ENCODE results near the gene PROM2.

The PROM2 gene

DNA sequence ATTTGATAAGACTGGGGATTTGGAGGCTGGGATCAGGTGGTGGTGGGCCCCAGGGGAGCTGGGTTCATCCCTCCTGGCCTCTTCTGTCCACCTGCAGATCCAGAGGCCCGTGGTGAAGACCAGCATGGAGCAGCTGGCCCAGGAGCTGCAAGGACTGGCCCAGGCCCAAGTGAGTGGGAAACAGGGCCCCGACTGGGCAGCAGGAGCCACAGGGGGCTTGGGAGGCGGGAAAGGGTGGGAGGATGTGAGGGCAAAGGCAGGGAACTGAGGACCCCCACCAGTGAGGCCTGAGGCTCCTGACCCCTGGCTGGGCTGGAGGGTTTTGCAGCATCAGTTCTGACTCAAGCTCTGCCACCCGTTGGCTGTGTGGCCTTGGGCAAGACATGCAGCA lies 11.3 kb downstream of the PROM2 start:
- no peak for DNase-seq (ENCODE audit: low read depth in 2 of 2, low spot score in 1 of 2)

DNA sequence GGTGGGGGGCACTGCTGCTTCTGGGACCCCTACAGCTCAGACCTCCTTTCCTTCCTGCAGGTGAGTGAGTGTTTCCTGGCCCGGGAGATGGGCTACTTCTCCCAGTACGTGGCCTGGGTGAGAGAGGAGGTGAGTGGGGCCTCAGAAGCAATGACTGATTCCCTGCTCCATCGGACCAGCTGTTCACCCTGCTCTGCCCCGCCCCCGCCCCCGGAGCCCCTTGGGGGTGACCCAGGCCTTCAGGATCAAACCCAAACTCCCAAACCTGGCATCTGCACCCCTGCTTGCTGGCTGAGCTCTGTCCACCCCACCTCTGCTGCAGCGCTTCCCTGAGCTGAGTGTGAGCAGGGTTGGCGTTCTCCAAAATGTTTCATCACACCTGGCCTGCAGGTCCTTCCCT lies 13.1 kb downstream of the PROM2 start:
- no peak for DNase-seq (ENCODE audit: low read depth in 2 of 2, low spot score in 1 of 2)

DNA sequence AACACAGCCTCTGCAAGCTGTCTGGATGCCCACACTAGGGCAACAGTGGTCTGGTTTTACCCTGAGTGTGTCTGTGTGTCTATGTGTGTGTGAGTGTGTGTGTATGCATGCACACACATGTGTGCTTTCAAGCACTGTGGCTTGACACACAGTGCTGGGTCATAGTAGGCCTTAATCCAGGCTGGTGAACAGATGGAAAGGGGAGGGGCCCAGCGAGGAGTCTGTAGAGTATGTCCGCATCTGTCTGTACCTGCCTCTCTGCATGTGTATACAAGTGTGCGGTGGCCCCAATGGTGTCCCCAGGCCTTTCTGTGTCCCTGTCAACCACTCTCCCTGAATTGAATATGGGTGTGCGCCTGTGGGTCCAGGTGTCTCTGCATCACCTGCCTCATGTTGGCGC lies 13.6 kb downstream of the PROM2 start:
- no peak for DNase-seq (ENCODE audit: low read depth in 2 of 2, low spot score in 1 of 2)

DNA sequence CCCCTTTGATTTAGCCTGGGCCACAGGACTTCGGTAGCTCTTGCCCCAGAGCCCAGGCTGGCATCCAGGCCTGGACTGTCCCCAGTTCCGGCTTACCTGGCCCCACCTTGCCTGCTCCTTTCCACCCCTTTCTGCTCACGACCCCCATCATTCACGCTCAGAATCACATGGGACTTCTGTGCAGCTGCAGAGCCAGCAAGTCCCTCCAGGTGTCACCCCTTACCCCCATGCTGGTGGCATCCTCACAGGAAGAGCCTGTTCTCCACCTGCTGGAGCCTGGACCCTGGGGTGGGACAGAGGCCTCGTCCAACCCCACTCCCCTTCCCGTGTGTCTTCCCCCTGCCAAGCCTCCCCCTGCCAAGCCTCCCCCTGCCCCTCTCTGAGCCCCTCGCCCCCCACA lies 15.0 kb downstream of the PROM2 start:
- DNase-seq (ENCODE audit: low read depth in 2 of 2, low spot score in 1 of 2): no peak

DNA sequence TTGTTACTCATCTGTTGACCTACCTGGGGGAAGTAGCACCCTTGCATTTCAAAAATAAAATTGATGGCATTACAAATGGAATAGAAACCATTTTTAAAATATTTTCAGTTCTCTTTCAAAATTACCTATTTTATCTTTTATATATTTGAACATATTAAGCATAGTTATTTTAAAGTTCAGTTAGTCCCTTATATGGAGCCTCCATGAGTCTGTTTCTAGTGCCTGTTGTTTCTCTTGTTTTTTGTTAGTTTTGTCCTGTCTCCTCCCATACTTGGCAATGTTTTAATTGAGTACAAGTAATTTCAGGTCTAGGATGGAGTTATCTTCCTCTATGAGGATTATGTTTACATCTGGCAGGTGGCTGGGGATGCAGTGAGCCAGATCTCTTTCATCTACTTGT lies 17.0 kb downstream of the PROM2 start:
- no peak for DNase-seq (ENCODE audit: low read depth in 2 of 2, low spot score in 1 of 2)

DNA sequence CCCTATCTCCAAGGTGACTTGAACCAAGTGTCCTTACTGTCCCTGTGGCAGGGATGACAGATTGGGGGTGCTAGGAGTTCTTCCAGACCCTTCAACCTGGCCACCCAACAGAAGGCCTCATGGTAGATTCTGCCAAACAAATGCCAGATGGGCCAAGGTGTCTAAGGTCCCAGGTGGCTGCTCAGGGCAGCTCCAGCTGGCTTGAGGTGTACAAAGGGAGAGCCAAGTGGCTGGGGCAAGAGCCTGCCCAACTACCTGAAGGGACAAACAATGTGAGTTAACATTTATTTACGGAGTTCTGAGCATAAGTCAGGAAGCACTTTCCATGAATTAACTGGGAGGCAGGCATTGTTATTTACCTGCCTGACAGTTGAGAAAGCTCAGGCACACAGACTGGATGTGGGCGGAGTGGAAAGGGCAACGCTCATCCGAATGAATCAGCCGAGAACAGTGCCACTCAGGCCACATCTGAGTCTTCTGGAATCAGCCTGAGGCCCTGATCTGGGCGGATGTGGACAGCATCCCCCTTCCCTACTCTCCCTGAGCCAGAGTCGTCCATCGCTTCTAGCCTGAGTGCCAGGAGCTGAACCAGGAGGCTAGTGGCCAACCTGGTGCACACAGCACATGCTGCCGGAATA lies 18.5 kb downstream of the PROM2 start:
- DNase-seq (ENCODE audit: low read depth in 2 of 2, low spot score in 1 of 2): no peak

DNA sequence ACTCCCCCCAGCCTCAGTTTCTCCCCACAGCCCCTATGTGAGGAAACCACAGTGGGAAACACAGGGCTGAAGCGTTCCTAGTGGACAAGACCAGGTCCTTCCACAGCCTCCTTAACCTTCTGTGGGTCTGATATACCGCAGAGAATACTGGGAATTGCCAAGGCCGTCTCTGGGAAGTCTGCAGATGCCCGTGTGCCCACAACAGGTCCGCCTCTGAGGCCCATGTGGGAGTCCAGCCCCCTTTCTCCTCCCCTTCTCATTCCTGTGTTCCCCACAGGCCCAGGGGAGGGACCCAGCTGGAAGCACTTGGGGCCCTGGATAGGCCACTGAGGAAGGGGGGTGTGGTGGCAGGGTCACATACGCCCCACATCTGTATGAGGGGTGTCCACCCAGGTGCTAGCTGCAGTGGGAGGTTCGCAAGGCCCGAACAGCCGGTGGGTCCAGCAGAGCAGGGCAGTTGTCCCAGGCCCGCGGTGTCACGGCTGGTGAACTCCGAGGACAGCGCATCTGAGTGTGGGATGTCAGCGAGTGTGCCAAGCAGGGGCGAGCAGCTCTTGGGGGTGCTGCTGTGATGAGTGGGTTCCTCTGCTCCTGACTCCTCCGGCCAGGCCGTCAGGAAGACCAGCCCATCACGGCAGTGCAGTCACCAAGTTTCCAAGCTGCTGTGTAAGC lies 20.5 kb downstream of the PROM2 start:
- DNase-seq (ENCODE audit: low read depth in 2 of 2, low spot score in 1 of 2): no peak

DNA sequence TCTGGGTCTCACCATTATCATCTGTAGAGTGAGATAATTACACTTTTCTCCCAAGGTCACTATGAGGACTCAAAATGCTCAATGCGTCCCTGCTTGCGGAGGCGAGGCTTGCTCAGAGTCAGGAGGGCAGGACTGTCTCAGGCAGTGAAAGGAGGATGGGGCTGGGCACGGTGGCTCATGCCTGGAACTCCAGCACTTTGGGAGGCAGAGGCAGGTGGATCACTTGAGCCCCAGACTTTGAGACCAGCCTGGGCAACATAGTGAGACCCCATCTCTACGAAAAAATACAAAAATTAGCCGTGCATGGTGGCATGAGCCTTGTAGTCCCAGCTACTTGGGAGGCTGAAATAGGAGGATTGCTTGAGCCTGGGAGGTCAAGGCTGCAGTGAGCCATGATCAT lies 21.1 kb downstream of the PROM2 start:
- DNase-seq (ENCODE audit: low read depth in 2 of 2, low spot score in 1 of 2): no peak

DNA sequence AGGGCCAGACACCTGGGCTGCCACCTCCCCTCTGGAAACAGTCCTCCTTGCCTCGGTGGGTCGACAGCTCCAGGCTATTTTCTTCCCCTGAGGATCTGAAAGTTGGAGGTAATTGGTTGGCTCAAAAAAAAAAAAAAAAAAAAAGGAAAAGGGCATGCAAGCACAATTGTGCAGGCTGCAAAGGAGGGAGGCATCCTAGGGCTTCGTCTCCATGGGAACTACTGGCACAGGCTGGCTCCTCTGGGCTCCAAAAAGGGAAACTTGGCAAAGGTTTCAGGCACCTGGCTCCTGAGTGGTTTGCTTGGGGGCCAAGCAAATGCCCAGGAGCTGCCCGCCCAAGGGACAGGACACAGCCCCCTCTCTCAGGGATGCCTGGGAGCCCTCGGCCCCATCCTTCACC lies 21.8 kb downstream of the PROM2 start:
- DNase-seq (ENCODE audit: low read depth in 2 of 2, low spot score in 1 of 2): no peak

DNA sequence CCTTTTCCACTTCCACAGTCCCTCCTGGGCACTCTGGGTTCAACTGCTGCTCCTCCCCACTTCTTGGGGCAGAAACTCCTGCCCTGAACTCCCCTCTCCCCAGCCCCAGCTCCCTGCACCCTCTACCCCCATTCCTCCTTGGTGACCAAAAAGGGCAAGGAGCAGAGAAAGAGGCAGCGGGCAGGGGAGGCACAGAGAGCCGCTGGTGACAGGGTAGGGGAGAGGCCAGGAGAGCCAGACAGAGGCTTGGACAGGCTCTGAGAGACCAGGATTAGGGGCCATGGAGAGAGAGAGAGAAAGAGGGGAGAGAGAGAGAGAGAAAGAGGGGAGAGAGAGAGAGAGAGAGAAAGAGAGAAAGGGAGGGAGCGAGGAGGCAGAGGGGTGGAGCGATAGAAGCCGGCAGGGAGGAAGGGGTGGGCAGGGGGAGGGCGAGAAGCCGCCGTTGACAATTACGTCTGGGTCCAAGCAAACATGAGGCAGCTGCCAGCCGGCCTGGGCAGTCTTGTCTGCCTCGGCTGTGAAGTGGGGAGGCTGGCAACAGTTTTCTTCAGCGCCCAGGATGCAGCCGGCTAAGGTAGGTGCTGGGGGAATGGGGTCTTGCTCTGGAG lies 22.7 kb downstream of the PROM2 start, which contains the start of gene KCNIP3:
KCNIP3 (plus strand) TSS at position 468 of the 608 bp plus-strand sequence; CDS start at position 560, 92 bp downstream.
- DNase-seq (ENCODE audit: low read depth in 2 of 2, low spot score in 1 of 2): no peak

DNA sequence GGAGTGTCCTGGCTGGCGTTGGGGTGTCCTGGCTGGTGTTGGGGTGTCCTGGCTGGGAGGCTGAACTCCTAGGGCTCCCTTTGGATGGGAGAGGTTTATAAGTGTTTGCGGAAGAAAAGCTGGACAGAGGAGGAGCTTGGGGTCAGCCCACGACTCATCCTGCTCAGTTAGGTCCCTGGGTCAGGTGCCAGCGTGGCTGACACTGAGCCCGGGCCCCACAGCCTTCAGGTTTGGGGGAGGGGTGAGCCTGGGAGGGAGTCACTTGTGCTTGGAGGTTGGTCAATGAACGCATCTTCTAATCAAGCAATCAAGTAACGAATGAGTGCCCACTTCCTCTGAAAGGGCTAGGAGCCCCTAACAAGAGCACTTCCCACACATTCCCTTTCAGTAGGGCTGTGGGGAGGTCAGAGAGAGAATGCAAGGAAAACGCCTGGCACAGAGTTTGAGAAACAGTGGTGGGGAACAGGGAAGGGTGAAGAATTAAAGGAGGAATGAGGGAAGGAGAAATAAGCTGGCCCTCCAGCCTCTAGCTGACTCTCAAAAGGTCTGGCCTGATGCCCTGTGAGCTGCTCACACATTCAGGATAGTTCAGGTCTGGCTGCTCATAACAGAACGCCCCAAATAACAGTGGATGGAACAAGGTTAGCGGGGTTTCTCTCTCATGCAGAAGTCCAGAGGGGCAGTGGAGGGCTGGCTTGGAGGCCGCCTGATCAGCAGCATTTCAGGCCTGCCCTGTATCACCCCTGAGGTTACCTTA lies 23.6 kb downstream of the PROM2 start:
- DNase-seq (ENCODE audit: low read depth in 2 of 2, low spot score in 1 of 2): no peak

DNA sequence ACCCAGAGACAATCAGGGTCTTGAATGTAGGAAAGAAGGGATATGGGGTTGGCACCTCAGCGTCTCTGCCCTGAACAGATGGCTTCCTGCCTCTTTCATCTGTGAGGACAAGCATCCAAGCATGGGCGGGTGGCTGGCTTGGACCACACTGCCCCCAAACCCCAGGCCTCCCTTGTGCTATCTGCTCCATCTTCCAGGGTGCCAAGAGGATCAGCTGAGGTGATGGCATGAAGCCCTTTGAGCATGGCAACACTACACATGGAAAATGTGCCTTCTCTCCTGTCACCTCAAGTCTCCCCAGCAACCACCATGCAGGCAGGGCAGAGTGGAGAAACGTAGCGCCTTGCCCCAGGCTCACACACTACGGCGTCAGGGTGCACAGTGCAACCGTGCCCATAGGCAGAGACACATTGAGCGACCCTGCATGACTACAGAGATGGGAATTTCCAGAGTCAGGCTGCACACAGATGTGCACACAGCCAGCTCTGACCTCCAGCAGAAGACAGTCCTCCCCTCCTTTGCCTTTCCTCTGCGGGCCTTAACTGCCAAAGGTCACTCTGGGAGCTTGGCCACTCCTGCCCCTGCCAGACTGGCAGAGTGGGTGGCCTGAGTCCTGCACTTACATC lies 24.4 kb downstream of the PROM2 start:
- DNase-seq (ENCODE audit: low read depth in 2 of 2, low spot score in 1 of 2): no peak

DNA sequence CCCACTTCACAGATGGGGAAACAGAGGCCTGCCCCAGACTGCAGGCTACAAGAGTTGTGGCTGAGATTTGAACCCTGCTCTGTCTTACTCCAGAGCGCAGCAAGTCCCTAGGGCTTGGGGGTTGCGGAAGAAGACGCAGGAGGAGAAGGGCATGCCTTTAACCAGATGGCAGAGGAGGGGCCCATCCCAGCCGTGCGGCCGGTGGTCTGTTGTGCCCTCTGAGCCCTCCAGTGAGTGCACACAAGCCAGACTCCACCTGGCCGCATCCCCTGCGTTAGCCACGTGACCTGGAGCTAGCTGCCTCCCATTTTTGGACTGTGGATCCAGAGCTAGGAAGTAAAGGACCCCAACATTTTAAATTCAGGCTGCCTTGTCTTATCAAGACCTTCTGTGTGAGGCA lies 25.7 kb downstream of the PROM2 start:
- no peak for DNase-seq (ENCODE audit: low read depth in 2 of 2, low spot score in 1 of 2)

DNA sequence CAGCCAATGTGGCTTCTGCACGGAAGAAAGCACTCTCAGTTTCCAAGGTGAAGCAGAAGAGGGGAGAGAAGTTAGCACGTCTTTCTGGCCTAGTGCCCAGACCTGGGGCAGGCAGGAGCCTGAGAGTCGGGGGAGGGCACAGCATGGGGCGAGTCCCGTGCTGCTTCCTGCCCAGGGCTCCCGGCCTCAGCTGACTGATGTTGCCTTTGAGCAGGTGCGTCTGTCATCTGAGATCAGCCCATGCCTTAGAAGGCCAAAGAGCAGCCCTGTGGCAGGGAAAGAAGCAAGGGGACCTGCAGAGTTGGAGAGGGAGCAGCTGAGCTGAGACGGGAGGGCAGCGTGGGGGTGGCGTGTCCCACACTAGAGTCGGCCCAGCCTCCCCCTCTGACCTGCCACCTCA lies 26.2 kb downstream of the PROM2 start:
- no peak for DNase-seq (ENCODE audit: low read depth in 2 of 2, low spot score in 1 of 2)

DNA sequence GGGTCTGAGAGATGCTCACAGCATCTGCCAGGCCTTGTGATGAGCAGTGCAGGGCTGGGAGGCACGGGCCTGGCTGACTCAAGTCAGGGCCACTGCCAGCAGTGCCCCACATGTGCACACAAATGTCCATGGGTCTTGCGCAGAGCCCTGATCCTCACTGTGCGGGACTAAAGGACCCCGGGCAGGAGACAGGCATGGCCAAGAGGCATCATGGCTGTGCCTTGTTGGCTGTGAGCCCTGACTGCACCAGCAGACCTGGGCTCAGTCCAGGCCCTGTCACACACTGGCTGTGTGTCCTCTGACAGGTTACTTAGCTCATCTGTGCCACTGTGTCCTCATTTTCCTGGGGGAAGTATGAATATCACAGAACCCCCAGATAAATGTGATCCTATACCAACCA lies 26.9 kb downstream of the PROM2 start:
- no peak for DNase-seq (ENCODE audit: low read depth in 2 of 2, low spot score in 1 of 2)

DNA sequence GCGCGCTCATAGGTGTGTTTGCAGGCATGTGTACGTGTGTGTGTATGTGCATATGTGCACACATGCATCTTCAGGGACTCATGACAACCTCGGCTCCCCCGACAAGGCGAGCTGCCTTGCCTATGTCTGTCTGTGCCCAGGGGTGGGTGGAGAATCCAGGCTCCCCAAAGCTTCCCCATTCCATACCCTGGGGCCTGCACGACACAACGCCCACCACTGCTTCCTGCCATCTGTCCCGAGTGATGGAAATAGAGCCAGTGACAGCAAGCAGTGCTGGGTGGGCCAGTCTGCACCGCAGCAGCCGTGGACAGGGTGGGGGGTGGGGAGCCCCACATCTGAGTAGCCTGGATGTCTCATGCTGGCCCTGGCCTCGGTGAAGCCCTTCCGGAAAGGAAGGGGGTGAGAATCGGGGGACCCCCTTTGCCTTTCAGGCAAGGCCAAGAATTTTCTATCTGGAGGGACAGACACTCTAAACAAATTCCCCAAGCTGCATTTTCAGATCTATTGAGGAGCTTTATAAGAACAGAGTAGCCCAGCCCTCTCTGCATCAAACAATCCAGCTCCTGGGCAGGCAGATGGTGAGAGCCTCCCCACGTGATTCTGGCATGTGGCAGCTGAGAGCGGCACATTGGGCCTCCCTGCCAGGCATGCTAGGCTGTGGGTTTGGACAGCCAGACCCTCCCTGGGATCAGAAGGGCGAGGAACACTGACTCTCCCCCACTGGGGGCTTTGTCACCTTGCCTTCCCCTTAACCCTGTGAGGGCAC lies 27.8 kb downstream of the PROM2 start:
- DNase-seq (ENCODE audit: low read depth in 2 of 2, low spot score in 1 of 2): no peak

DNA sequence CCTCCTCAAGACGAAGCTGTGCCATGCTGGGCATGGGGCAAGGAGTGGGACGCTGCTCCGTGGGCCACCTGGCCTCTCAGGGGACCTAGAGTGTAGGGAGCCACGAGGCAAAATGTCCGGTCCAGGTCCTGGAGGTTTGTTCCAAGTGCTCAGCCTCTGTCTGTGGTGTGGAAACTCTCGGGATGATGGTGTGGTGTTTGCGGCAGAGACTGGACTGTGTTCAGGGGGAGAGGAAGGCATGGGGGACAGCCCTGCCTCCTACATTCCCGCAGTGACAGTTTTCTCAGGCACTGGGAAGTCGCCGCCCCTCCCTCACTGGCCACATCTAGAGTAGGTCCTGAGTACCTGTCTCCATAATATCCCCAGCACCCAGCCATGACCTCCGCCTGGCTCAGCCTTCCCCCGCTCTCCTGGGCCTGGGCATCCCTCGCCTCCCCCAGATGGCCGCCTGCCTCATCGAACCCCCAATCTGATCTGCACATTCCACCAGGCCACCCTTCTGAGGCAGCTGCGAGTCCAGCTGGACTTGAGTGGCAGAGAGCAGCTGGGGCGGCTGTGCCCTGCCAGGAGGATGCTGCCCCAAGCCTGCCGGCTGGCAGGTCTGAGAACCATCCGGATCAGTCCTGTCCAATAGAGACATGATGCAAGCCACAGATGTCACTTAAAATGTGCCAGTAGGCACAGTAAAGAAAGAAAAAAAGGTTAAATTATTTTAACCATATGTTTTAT lies 29.1 kb downstream of the PROM2 start:
- no peak for DNase-seq (ENCODE audit: low read depth in 2 of 2, low spot score in 1 of 2)

DNA sequence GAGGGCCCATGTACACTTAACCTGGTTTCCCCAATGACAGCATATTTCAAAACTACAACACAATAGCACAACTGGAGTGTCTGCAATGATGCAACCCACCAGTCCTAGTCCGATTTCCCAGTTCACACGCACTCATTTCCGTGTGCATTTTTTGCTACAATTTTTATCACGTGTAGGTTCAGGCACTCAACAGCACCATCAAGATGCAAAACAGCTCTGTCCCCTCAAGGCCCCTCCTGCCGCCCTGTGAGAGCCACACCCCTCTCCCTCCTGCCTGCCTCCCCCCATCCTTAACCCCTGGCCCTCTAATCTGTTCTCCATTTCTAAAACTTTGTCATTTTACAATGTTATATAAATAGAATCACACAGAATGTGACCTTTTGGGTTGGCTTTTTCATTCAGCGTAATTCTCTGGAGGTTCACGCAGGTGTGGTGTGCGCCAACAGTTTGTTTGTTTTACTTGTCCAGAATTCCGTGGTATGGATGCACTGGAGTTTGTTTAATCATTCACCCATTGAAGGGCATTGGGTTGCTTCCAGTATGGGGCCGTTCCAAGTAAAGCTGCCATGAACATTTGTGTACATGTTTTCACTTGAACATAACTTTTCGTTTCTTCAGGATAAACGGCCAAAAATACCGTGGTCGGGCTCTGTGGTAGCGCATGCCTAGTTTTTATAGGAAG lies 31.3 kb downstream of the PROM2 start:
- no peak for DNase-seq (ENCODE audit: low read depth in 2 of 2, low spot score in 1 of 2)

DNA sequence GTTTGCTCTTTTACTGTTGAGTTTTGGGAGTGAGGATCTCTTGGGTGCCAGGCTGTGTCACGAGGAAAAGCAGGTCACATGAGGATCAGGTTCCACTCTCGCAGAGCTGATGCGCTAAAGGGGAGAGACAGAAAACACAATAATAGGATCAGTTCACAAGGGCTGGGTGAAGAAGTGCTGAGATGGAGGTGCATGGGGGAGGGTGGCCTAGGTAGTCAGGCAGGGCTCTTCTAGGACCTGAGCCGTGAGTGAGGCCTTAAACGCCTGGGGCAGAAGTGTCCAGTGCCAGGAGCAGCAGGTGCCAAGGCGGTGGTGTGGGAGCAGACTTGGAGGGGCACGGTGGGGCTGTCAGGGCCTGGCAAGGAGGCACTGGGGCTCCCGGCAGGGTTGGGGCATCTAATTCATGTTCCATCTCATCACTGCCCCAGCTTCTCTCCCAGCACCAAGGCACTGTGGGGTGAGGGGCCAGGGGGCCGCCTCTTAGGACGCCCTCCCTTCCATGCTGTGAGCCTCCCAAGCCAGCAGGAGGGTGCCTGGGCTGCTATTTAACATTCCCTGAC lies 32.2 kb downstream of the PROM2 start:
- no peak for DNase-seq (ENCODE audit: low read depth in 2 of 2, low spot score in 1 of 2)

Measured in stimulated activated CD8-positive, alpha-beta memory T cell treated with anti-CD3 and anti-CD28 coated beads, Interleukin-4, amount 100 ng/mL, for 4 hours (primary cell).